Muscle of leg (tissue), 11 donors: ENCODE measurements around the gene ADGRB3. TPM values are rescaled to one million over a fixed set of nuclear protein-coding genes. Genes with fewer than 3 reads are reported as not detected.
"Not testable (repeated sequence)": the region's sequence is repeated elsewhere in the genome, so short reads cannot be mapped to it uniquely, and the experiment has no call there.

Source experiments
- DNase-seq: peaks from one replicate; pipeline ENCODE4 v3.0.0; 2013
- H3K27ac ChIP-seq: one replicate; pipeline ENCODE4 v1.5.1; 2013; ENCODE audit warnings: mild to moderate bottlenecking, low read length, control low read depth
- H3K27me3 ChIP-seq: one replicate; pipeline ENCODE4 v1.6.1; 2013; ENCODE audit warnings: low read length; ENCODE audit not compliant: control insufficient read depth, insufficient read depth
- H3K36me3 ChIP-seq: one replicate; pipeline ENCODE4 v1.6.1; 2013; ENCODE audit warnings: low read length; ENCODE audit not compliant: control insufficient read depth, insufficient read depth
- H3K4me1 ChIP-seq: one replicate; pipeline ENCODE4 v1.6.1; 2013; ENCODE audit warnings: low read length; ENCODE audit not compliant: control insufficient read depth, insufficient read depth
- H3K4me3 ChIP-seq: one replicate; pipeline ENCODE4 v1.5.1; 2013; ENCODE audit warnings: low read length, control low read depth
- H3K9me3 ChIP-seq: replicated peaks from 2 replicates; pipeline ENCODE4 v1.6.1; 2013; ENCODE audit warnings: low read depth, low read length; ENCODE audit not compliant: control insufficient read depth
- WGBS: methylation state at CpG from one replicate; pipeline ENCODE4 v1.1.5; 2013; ENCODE audit warnings: missing lambda C conversion rate; ENCODE audit not compliant: insufficient coverage; 5-methylcytosine and 5-hydroxymethylcytosine counted together
- polyA plus RNA-seq, 8 donors: library from polyadenylated mRNA; unstranded; fragments of 120-200 nt; gene quantifications; one replicate each; pipeline versions ENCODE4 v1.2.1 to v1.2.3, GENCODE V29; 2013; ENCODE audit warnings: inconsistent platforms in 1 of 8, low replicate concordance in 1 of 8; ENCODE audit not compliant: insufficient read length in 8 of 8, insufficient read depth in 1 of 8
- total RNA-seq: library from RNA; stranded (reverse); fragments of 120-200 nt; gene quantifications from one replicate; pipeline ENCODE4 v1.2.4, GENCODE V29; 2013

Gene ADGRB3
- total and polyA plus RNA-seq, 9 donors = 0.78 to 2.6 (median 1.3) TPM

- no peaks in the 10 kb centered on the region for H3K9me3 ChIP-seq
- no peaks in the 10 kb centered on the region for H3K4me1 ChIP-seq
- no peak for DNase-seq
- no peak overlapping the region for H3K4me3 ChIP-seq
- no peaks in the 10 kb centered on the region for H3K27me3 ChIP-seq
- no peaks in the 10 kb centered on the region for H3K36me3 ChIP-seq
- H3K27ac ChIP-seq = no peak overlapping the region
- no CpG with 5 or more reads among the region's 3 CpGs for WGBS
These were observed 276.3 kb downstream of the ADGRB3 start for GRCh38 chr6:68911334-68911733.

DNA sequence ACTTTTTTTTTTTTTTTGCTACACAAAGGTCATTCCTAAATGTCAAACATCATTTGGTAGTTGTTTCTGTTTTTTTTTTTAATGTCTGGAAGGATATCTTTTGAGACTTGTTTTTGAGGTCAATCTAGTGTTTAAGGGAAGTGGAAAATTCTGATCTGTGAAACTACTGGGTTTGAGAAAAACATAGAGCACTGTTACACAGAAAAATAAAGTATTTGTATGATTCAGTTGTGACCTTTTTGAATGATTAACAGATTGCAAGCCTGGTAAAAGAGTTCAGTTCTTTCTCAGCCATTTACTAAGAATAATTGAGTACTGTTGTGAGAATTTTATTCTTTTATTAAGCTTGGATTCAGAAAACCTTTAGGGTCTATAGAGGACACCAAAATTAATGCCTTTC, 276.7 kb downstream of the ADGRB3 start:
- Histone ChIP-seq H3K27ac (no peak overlapping the region), H3K27me3 (no peaks in the 10 kb centered on the region)
- peak; percentile 8 for DNase-seq

DNA sequence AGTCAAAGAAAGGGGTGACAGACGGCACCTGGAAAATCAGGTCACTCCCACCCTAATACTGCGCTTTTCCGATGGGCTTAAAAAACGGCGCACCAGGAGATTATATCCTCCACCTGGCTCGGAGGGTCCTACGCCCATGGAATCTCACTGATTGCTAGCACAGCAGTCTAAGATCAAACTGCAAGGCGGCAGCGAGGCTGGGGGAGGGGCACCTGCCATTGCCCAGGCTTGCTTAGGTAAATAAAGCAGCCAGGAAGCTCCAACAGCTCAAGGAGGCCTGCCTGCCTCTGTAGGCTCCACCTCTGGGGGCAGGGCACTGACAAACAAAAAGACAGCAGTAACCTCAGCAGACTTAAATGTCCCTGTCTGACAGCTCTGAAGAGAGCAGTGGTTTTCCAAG, 277.7 kb downstream of the ADGRB3 start:
- H3K4me1 ChIP-seq, H3K27me3 ChIP-seq, H3K27ac ChIP-seq, H3K9me3 ChIP-seq, DNase-seq, H3K4me3 ChIP-seq, H3K36me3 ChIP-seq: not testable (repeated sequence)
- 100% methylated on average over 4 of the region's 9 CpGs for WGBS

More for the DNA sequence above, 276.7 kb downstream of the ADGRB3 start:
- no peak overlapping the region for H3K4me3 ChIP-seq
- H3K4me1 ChIP-seq = no peaks in the 10 kb centered on the region
- no peaks in the 10 kb centered on the region for H3K9me3 ChIP-seq
- H3K36me3 ChIP-seq = no peaks in the 10 kb centered on the region

DNA sequence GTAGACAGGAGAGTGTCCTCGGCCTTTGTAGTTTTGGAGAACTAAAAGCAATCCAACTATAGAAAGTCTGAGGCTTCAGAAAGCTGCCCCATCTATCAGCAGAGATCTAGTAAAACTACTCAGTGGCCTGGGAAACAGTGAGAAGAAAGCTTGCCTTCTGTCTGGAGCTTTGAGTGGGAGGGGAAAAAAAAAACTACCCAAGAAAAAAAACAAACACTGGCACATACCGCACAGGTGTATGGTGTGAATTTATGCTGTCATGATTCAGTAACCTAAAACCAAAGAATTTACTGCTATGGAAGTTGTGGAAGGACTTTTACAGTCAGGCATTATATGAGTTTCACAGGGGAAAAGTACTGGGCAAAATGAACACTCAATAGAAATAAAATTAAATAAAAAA, 280.5 kb downstream of the ADGRB3 start:
- no peaks in the 10 kb centered on the region for H3K36me3 ChIP-seq
- no peaks in the 10 kb centered on the region for H3K27me3 ChIP-seq
- no peaks in the 10 kb centered on the region for H3K4me1 ChIP-seq
- H3K27ac ChIP-seq = no peak overlapping the region
- H3K4me3 ChIP-seq = no peak overlapping the region
- DNase-seq = no peak
- no CpG with 5 or more reads among the region's 2 CpGs for WGBS
- no peaks in the 10 kb centered on the region for H3K9me3 ChIP-seq

GRCh38 chr6:68919537-68919936, 284.5 kb downstream of the ADGRB3 start:
- WGBS = 81% methylated on average over 3 of the region's 3 CpGs
- no peak overlapping the region for H3K27ac ChIP-seq

GRCh38 chr6:68941345-68941744, 306.3 kb downstream of the ADGRB3 start:
- Histone ChIP-seq H3K4me1 (no peaks in the 10 kb centered on the region), H3K9me3 (no peaks in the 10 kb centered on the region), H3K36me3 (no peaks in the 10 kb centered on the region), H3K4me3 (no peak overlapping the region), H3K27me3 (no peaks in the 10 kb centered on the region), H3K27ac (no peak overlapping the region)
- no CpG with 5 or more reads among the region's 2 CpGs for WGBS
- DNase-seq = no peak

More at GRCh38 chr6:68919537-68919936, 284.5 kb downstream of the ADGRB3 start:
- no peak overlapping the region for H3K4me3 ChIP-seq
- H3K36me3 ChIP-seq = no peaks in the 10 kb centered on the region
- no peaks in the 10 kb centered on the region for H3K4me1 ChIP-seq
- no peak for DNase-seq
- H3K27me3 ChIP-seq = no peaks in the 10 kb centered on the region
- no peaks in the 10 kb centered on the region for H3K9me3 ChIP-seq

DNA sequence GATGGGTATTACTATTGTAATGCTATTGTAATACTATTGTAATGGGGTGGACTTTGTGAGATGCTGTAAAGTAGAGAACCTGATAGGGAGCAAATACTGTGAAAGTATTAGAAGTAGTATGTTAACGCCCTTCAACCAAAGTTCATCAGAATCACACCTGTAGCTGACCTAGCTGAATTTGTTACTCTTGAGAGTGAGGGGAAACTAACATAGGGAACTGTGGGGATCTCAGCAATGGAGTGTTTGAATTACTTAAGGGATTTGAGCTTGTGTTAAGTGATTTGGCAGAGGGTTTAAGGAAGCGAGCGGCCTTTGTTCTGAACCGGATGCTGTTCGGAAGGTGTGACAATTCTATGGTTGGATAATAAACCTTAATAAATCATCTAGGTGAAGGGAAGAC, 312.6 kb downstream of the ADGRB3 start:
- Histone ChIP-seq H3K27me3 (no peaks in the 10 kb centered on the region), H3K9me3 (no peaks in the 10 kb centered on the region), H3K4me3 (no peak overlapping the region), H3K36me3 (no peaks in the 10 kb centered on the region), H3K27ac (no peak overlapping the region), H3K4me1 (no peaks in the 10 kb centered on the region)
- DNase-seq = no peak
- 87% methylated on average over 3 of the region's 5 CpGs for WGBS

GRCh38 chr6:68951270-68951669, 316.2 kb downstream of the ADGRB3 start:
- no peaks in the 10 kb centered on the region for H3K4me1 ChIP-seq
- no peaks in the 10 kb centered on the region for H3K9me3 ChIP-seq
- H3K27ac ChIP-seq = no peak overlapping the region
- WGBS = 54% methylated on average over 7 of the region's 10 CpGs
- H3K27me3 ChIP-seq = no peaks in the 10 kb centered on the region
- H3K4me3 ChIP-seq = no peak overlapping the region
- DNase-seq = no peak
- H3K36me3 ChIP-seq = no peaks in the 10 kb centered on the region

- Histone ChIP-seq H3K4me3 (no peak overlapping the region), H3K27me3 (no peaks in the 10 kb centered on the region), H3K9me3 (no peaks in the 10 kb centered on the region), H3K27ac (no peak overlapping the region), H3K4me1 (no peaks in the 10 kb centered on the region), H3K36me3 (no peaks in the 10 kb centered on the region)
- DNase-seq = peak; percentile 14
- no CpG with 5 or more reads among the region's 2 CpGs for WGBS
These were observed 323.2 kb downstream of the ADGRB3 start for GRCh38 chr6:68958327-68958726.

- H3K27ac ChIP-seq = no peak overlapping the region
- no peaks in the 10 kb centered on the region for H3K27me3 ChIP-seq
- peak; percentile 50 for DNase-seq
- no peaks in the 10 kb centered on the region for H3K4me1 ChIP-seq
- H3K36me3 ChIP-seq = no peaks in the 10 kb centered on the region
- WGBS = 56% methylated on average over 3 of the region's 11 CpGs
- no peaks in the 10 kb centered on the region for H3K9me3 ChIP-seq
- no peak overlapping the region for H3K4me3 ChIP-seq
These were observed 332.6 kb downstream of the ADGRB3 start for GRCh38 chr6:68967549-68968300.

- DNase-seq = no peak
- H3K9me3 ChIP-seq = no peaks in the 10 kb centered on the region
- H3K27ac ChIP-seq = no peak overlapping the region
- no peaks in the 10 kb centered on the region for H3K36me3 ChIP-seq
- H3K4me3 ChIP-seq = no peak overlapping the region
- WGBS = no CpG with 5 or more reads among the region's 4 CpGs
- no peaks in the 10 kb centered on the region for H3K4me1 ChIP-seq
- H3K27me3 ChIP-seq = no peaks in the 10 kb centered on the region
These were observed 333.2 kb downstream of the ADGRB3 start for GRCh38 chr6:68968301-68968649.
